Cardiac muscle cell (in vitro differentiated cells and primary cell): Measurements from ENCODE around the gene TRAF7. TPM values are rescaled to one million over a fixed set of nuclear protein-coding genes. Genes with fewer than 3 reads are reported as not detected.
A peak's percentile ranks its signal among the peaks of the same experiment; 100 is the strongest.
"Not testable (repeated sequence)": the region's sequence is repeated elsewhere in the genome, so short reads cannot be mapped to it uniquely, and the experiment has no call there.

ENCODE experiments used
- DNase-seq, 2 donors: peaks; one replicate each; pipeline versions ENCODE4 v3.0.0 to v3.0.0-alpha.2; 2010 to 2017; ENCODE audit warnings: low read depth in 1 of 2, low spot score in 1 of 2
- H3K27ac ChIP-seq: fragments of 200-600 bp; sonication (generic); 2 replicates; pipeline ENCODE4 v1.5.1; 2016
- H3K27me3 ChIP-seq: fragments of 200-600 bp; sonication (generic); 2 replicates; pipeline ENCODE4 v1.6.0; 2016; ENCODE audit warnings: control low read depth
- H3K36me3 ChIP-seq: fragments of 200-600 bp; sonication (generic); 2 replicates; pipeline ENCODE4 v1.5.1; 2016; ENCODE audit warnings: control low read depth
- H3K4me1 ChIP-seq: fragments of 200-600 bp; sonication (generic); 2 replicates; pipeline ENCODE4 v1.8.1; 2017; ENCODE audit warnings: low read depth, mild to moderate bottlenecking, mixed run types
- H3K4me3 ChIP-seq: fragments of 200-600 bp; sonication (generic); 2 replicates; pipeline ENCODE4 v1.5.1; 2016; ENCODE audit warnings: mild to moderate bottlenecking
- H3K9me3 ChIP-seq: fragments of 200-600 bp; sonication (generic); 2 replicates; pipeline ENCODE4 v1.5.1; 2017; ENCODE audit warnings: low read depth, mild to moderate bottlenecking, control low read depth
- polyA plus RNA-seq: library from polyadenylated mRNA; unstranded; fragments of >200 nt; fragmentation: Nextera tagmentation; extraction: Ambion mirVana; gene quantifications from 2 replicates; pipeline ENCODE4 v1.2.1, GENCODE V29; 2016
- total RNA-seq: library from RNA; depleted of rRNA; stranded (reverse); fragments of >200 nt; gene quantifications from 2 replicates; pipeline ENCODE4 v1.2.3, GENCODE V29; 2016
- TF ChIP-seq, protein P1 (sequence below): IDR thresholded peaks from 2 replicates; pipeline ENCODE4 v1.5.1; 2012; ENCODE audit warnings: low read depth, mild to moderate bottlenecking, low read length

TRAF7 gene
- total and polyA plus RNA-seq, 2 experiments from 2014 or later = 37.4 to 67.5 TPM

- not testable (repeated sequence) for H3K27me3 ChIP-seq, H3K9me3 ChIP-seq, H3K36me3 ChIP-seq, H3K4me1 ChIP-seq, DNase-seq
- Histone ChIP-seq H3K27ac (peak overlapping the region; percentile 54), H3K4me3 (peak overlapping the region; percentile 58)
These were observed 20.5 kb upstream of the TRAF7 start for GRCh38 chr16:2135071-2135470.

DNA sequence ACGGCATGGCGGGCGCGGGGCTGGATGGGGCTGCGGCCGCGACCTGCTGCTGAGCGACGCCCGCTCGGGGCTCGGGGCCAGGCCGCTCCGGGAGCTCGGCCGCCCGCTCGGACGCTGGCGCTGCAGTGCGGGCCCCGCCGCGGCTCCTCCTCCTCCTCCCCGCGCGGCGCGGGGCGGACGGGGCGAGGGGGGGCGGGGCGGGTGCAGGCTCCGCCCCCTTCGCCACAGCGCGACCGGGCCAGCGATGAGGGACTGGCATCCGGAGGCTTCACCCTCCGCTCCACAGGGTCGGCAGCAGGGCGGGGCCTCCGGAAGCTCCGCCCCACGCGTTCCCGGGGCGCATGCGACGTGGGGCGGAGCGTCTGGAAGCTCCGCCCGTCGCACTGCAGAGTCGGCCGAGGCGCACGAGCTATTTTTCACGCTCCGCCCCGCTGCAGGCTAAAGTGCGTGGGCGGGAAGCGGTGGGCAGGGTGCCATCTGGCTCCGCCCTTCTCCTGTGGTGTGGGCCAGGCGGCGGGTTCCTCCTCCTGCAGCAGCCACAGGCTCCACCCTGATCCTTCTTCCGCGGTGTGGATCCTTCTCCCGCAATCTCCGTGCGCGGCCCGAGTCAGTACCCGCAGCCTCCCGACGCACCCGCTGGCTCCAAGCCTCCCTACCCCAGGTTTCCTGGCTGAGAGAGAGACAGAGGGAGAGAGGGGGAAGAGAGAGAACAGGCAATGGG is 19.7 kb upstream of the TRAF7 start, which contains the start of gene PKD1:
TSS of gene PKD1 (minus strand) at position 129 of the 721 bp plus-strand sequence. CDS start 209 bp downstream, outside the sequence.
- peak within 1 kb of the TSS; percentile 68 for H3K27ac ChIP-seq
- H3K4me1 ChIP-seq, H3K9me3 ChIP-seq, H3K27me3 ChIP-seq, H3K36me3 ChIP-seq: not testable (repeated sequence)
- peak; percentile 90 to 97 for DNase-seq
- H3K4me3 ChIP-seq = peak within 1 kb of the TSS; percentile 58

DNA sequence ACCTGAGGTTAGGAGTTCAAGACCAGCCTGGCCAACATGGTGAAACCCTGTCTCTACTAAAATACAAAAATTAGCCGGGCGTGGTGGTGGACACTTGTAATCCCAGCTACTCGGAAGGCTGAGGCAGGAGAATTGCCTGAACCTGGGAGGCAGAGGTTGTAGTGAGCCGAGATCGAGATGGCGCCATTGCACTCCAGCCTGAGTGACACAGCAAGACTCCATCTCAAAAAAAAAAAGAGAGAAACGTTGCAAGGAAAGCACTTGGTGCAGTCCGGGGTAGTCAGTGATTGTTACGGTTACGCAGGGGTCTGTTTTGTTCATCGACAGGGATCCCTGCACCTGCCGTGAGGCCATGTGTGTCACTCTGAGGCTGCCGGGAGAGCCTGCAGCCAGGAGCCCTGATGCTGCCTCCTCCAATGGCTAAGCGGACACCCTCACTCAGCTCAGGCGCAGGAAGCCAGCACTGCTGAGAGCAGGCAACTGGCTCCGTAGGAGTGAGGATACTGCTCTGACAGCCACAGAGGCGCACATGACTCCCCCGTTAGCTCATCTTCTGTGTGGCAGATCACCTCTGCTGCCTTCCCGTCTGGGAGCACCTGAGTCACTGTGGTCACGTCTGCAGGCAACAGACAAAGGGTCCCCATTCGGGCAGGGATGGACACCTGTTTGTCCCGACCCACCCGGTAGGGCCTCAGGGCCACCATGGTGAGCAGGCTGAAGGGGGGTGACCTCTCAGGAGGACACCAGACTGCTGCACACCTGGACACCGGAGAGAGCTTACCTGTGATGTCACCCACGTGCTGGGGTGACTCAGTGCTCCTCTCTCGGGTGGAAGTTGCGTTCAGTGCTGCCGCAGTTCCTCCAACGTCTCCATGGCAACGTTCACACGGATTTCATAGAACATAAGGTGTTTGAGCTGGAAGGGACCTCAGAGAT is 12.4 kb upstream of the TRAF7 start:
- no peaks in the 10 kb centered on the region for H3K27me3 ChIP-seq
- TF ChIP-seq, protein P1, sequence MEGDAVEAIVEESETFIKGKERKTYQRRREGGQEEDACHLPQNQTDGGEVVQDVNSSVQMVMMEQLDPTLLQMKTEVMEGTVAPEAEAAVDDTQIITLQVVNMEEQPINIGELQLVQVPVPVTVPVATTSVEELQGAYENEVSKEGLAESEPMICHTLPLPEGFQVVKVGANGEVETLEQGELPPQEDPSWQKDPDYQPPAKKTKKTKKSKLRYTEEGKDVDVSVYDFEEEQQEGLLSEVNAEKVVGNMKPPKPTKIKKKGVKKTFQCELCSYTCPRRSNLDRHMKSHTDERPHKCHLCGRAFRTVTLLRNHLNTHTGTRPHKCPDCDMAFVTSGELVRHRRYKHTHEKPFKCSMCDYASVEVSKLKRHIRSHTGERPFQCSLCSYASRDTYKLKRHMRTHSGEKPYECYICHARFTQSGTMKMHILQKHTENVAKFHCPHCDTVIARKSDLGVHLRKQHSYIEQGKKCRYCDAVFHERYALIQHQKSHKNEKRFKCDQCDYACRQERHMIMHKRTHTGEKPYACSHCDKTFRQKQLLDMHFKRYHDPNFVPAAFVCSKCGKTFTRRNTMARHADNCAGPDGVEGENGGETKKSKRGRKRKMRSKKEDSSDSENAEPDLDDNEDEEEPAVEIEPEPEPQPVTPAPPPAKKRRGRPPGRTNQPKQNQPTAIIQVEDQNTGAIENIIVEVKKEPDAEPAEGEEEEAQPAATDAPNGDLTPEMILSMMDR = no peak
- no peak for DNase-seq
- H3K4me1 ChIP-seq = no peaks in the 10 kb centered on the region
- no peak overlapping the region for H3K4me3 ChIP-seq
- no peaks in the 10 kb centered on the region for H3K36me3 ChIP-seq
- no peak overlapping the region for H3K27ac ChIP-seq
- no peaks in the 10 kb centered on the region for H3K9me3 ChIP-seq

GRCh38 chr16:2143878-2144485 is 11.6 kb upstream of the TRAF7 start:
- no peaks in the 10 kb centered on the region for H3K4me1 ChIP-seq
- TF ChIP-seq, protein P1 = no peak
- no peak overlapping the region for H3K4me3 ChIP-seq
- no peaks in the 10 kb centered on the region for H3K9me3 ChIP-seq
- no peaks in the 10 kb centered on the region for H3K36me3 ChIP-seq
- no peak for DNase-seq
- H3K27ac ChIP-seq = no peak overlapping the region
- H3K27me3 ChIP-seq = no peaks in the 10 kb centered on the region

DNA sequence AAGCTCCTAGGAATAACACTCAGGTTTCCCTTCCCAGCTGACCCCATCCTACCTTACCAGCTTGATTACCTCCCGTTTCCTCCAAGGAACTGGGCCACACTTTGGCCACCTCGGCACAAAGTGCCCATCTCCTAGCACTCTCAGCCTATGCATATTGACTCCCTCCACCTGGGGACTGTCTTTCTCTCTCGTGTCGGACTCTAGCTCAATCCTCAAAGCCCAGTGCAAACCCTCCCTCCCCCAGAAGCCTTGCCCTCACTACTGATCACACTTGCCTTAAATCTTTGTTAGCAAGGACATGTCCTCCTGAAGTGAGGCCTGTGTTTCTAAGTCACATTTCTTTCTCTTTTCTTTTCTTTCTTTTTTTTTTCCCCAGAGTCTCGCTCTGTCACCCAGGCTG is 9.7 kb upstream of the TRAF7 start:
- TF ChIP-seq, protein P1 = no peak
- H3K4me1 ChIP-seq = peaks cover 3% of the 10 kb centered on the region
- no peak overlapping the region for H3K27ac ChIP-seq
- no peaks in the 10 kb centered on the region for H3K27me3 ChIP-seq
- H3K36me3 ChIP-seq = no peaks in the 10 kb centered on the region
- no peaks in the 10 kb centered on the region for H3K9me3 ChIP-seq
- no peak overlapping the region for H3K4me3 ChIP-seq
- no peak for DNase-seq

DNA sequence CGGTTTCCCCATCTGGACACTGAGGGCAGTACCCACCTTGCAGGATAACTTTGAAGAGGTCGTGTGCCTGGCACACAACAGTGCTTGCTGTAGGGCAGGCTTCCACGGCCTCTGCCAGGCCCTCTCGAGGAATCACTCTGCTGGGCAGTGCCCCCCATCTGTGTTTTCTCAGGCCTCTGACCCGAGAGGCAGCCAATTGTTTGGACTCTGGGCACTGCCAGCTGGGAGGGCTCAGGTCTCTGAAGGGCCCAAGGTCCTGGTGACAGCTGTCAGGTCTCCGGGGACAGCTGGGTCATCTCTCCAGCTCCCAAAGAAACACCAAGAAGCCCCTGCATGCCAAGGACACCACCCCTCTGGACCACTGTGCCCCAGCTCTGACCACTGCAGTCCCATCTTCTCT is 8.2 kb upstream of the TRAF7 start:
- Histone ChIP-seq H3K9me3 (no peaks in the 10 kb centered on the region), H3K4me1 (peaks cover 4% of the 10 kb centered on the region), H3K27me3 (no peaks in the 10 kb centered on the region), H3K36me3 (no peaks in the 10 kb centered on the region), H3K27ac (no peak overlapping the region), H3K4me3 (no peak overlapping the region)
- TF ChIP-seq, protein P1 = no peak
- no peak for DNase-seq
